ENCODE measurements around the gene CIZ1.

Gene CIZ1

GRCh38 chr9:128124873-128125579 is 66.3 kb downstream of the CIZ1 start:
- H3K27ac ChIP-seq = peak overlapping the region; percentile 42
- peaks cover 37% of the 10 kb centered on the region for H3K36me3 ChIP-seq
- peaks cover 44 to 47% of the 10 kb centered on the region in 2 experiments for H3K4me1 ChIP-seq (ENCODE audit: control insufficient read depth in 1 of 2, insufficient read depth in 1 of 2, low read depth in 1 of 2, low read length in 1 of 2)
- no peaks in the 10 kb centered on the region for H3K27me3 ChIP-seq
- no peaks in the 10 kb centered on the region for H3K9me3 ChIP-seq
- peak overlapping the region; percentile 17 to 36 for H3K4me3 ChIP-seq (ENCODE audit: low read depth in 1 of 2, low read length in 1 of 2)
- TF ChIP-seq CTCF (IDR thresholded peaks at IDR 0.05) = peak; percentile 49

GRCh38 chr9:128124451-128124850 is 66.9 kb downstream of the CIZ1 start:
- H3K4me3 ChIP-seq (ENCODE audit: low read depth in 1 of 2, low read length in 1 of 2) = no peak overlapping the region
- TF ChIP-seq CTCF (IDR thresholded peaks at IDR 0.05) = no peak
- no peaks in the 10 kb centered on the region for H3K9me3 ChIP-seq
- no peaks in the 10 kb centered on the region for H3K27me3 ChIP-seq
- peak overlapping the region; percentile 42 for H3K27ac ChIP-seq
- peaks cover 37% of the 10 kb centered on the region for H3K36me3 ChIP-seq
- peaks cover 39 to 43% of the 10 kb centered on the region in 2 experiments for H3K4me1 ChIP-seq (ENCODE audit: control insufficient read depth in 1 of 2, insufficient read depth in 1 of 2, low read depth in 1 of 2, low read length in 1 of 2)

DNA sequence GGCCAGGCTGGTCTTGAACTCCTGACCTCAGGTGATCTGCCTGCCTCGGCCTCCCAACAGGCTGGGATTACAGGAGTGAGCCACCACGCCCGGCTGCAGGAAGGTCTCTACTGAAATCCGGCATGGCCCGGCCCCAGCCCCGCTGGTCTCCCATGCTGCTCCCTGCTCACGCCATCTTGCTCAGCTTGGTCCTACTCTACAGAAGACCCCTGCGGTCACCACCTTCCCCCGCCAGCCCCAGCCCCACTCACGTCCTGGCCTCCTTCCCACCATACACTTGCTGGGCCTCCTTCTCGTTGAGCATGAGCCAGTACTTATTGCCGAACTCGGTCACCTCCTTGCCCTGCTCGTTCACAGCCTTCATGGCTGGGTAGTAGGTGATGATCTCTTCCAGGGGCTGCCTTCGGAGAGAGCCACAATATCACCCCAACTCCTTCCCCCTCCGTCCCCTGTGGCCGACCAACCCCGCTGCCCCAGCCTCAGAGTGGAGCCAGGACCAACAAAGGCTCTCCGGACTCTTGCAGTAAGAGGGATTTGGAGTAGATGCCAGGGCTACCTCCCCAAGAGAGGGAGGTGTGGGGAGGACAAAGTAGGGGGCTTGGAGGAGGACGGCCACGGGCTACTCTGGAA is 67.8 kb downstream of the CIZ1 start:
- Histone ChIP-seq H3K4me3 (ENCODE audit: low read depth in 1 of 2, low read length in 1 of 2) (no peak overlapping the region), H3K9me3 (no peaks in the 10 kb centered on the region), H3K4me1 (ENCODE audit: control insufficient read depth in 1 of 2, insufficient read depth in 1 of 2, low read depth in 1 of 2, low read length in 1 of 2) (peaks cover 31 to 34% of the 10 kb centered on the region in 2 experiments), H3K36me3 (peaks cover 37% of the 10 kb centered on the region), H3K27me3 (no peaks in the 10 kb centered on the region), H3K27ac (no peak overlapping the region)
- no peak for TF ChIP-seq CTCF (IDR thresholded peaks at IDR 0.05)

DNA sequence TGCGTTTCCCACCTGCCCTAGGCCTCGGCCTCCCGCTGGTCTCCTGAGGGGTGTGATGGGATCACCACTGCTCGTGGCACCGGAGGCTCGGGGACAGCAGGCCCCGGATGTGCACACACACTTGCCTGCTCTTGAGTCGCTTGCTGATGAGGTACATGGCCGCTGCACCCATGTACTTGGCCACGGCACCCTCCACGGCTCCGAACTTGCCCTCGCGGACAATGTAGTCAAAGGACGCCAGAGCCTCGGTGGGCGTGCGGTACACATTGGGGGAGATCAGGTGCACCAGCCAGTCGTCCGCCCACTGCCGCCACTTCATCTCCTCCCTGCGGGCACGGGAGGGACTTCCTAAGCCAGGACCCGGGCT is 68.6 kb downstream of the CIZ1 start:
- no peak overlapping the region for H3K27ac ChIP-seq
- no peaks in the 10 kb centered on the region for H3K9me3 ChIP-seq
- H3K27me3 ChIP-seq = no peaks in the 10 kb centered on the region
- H3K4me1 ChIP-seq (ENCODE audit: control insufficient read depth in 1 of 2, insufficient read depth in 1 of 2, low read depth in 1 of 2, low read length in 1 of 2) = peaks cover 32 to 36% of the 10 kb centered on the region in 2 experiments
- H3K4me3 ChIP-seq (ENCODE audit: low read depth in 1 of 2, low read length in 1 of 2) = no peak overlapping the region
- TF ChIP-seq CTCF (IDR thresholded peaks at IDR 0.05) = no peak
- H3K36me3 ChIP-seq = peaks cover 37% of the 10 kb centered on the region

- H3K4me1 ChIP-seq (ENCODE audit: control insufficient read depth in 1 of 2, insufficient read depth in 1 of 2, low read depth in 1 of 2, low read length in 1 of 2) = peaks cover 31 to 34% of the 10 kb centered on the region in 2 experiments
- no peak for TF ChIP-seq CTCF (IDR thresholded peaks at IDR 0.05)
- H3K27me3 ChIP-seq = no peaks in the 10 kb centered on the region
- no peak overlapping the region for H3K4me3 ChIP-seq (ENCODE audit: low read depth in 1 of 2, low read length in 1 of 2)
- H3K9me3 ChIP-seq = no peaks in the 10 kb centered on the region
- no peak overlapping the region for H3K27ac ChIP-seq
- H3K36me3 ChIP-seq = peaks cover 37% of the 10 kb centered on the region
These were observed 69.2 kb downstream of the CIZ1 start for GRCh38 chr9:128121924-128122808.

Measured in neutrophil (primary cell).